IMR-90 (cell line): ENCODE data around the gene STMN3. TPM values are rescaled to one million over a fixed set of nuclear protein-coding genes. Genes with fewer than 3 reads are reported as not detected.

Source experiments
- ATAC-seq: fragments of 200-7000 bp; cut with Tn5 transposase; 2 replicates; pipeline ENCODE4 v1.9.1; 2020; ENCODE audit warnings: low read depth, mild to moderate bottlenecking, moderate library complexity
- BruUV-seq: library from RNA; stranded (reverse); fragments of 400-500 nt; replicated peaks from 2 replicates; lab custom pipeline; 2021; lab: Mats Ljungman, UMichigan
- CTCF ChIA-PET: fragments of 300-600 bp; formaldehyde crosslinking; extraction: SDS; loops from one replicate; lab custom pipeline; 2021; ENCODE audit warnings: antibody characterized with exemption; lab: Yijun Ruan, JAX
- POLR2A ChIA-PET: fragments of 300-600 bp; sonication (Branson Sonifier 250); formaldehyde crosslinking; loops from one replicate; lab custom pipeline; 2022; ENCODE audit warnings: antibody characterized with exemption; ENCODE audit not compliant: unreplicated experiment; lab: Charles Lee
- DNase-seq: peaks from one replicate; pipeline ENCODE4 v3.0.0; 2013
- H2AFZ ChIP-seq: replicated peaks from 2 replicates; pipeline ENCODE3; 2013; ENCODE audit warnings: low read length, mild to moderate bottlenecking; ENCODE audit not compliant: poor library complexity
- H2AK5ac ChIP-seq: 2 replicates; pipeline ENCODE4 v1.6.1; 2013; ENCODE audit warnings: low read depth, low read length, inconsistent platforms
- H2AK9ac ChIP-seq: replicated peaks from 2 replicates; pipeline ENCODE3; 2013; ENCODE audit warnings: mild to moderate bottlenecking, low read depth, low read length, moderate library complexity; ENCODE audit not compliant: poor library complexity
- H2BK120ac ChIP-seq: 2 replicates; pipeline ENCODE4 v1.6.1; 2013; ENCODE audit warnings: low read depth, low read length, inconsistent platforms
- H2BK15ac ChIP-seq: 3 replicates; pipeline ENCODE4 v1.6.1; 2013; ENCODE audit warnings: low read depth, low read length, inconsistent platforms
- H2BK20ac ChIP-seq: 2 replicates; pipeline ENCODE4 v1.6.1; 2013; ENCODE audit warnings: low read depth, mild to moderate bottlenecking, inconsistent platforms, low read length, moderate library complexity
- H2BK5ac ChIP-seq: 2 replicates; pipeline ENCODE4 v1.6.1; 2013; ENCODE audit warnings: mild to moderate bottlenecking, low read depth, low read length, inconsistent platforms; ENCODE audit not compliant: poor library complexity, severe bottlenecking
- H3K14ac ChIP-seq: replicated peaks from 2 replicates; pipeline ENCODE4 v1.6.1; 2013; ENCODE audit warnings: low read depth, low read length, inconsistent platforms
- H3K18ac ChIP-seq: 2 replicates; pipeline ENCODE4 v1.6.1; 2013; ENCODE audit warnings: low read depth, low read length, control low read depth
- H3K23ac ChIP-seq: 2 replicates; pipeline ENCODE4 v1.6.1; 2013; ENCODE audit warnings: low read depth, low read length, inconsistent platforms
- H3K27ac ChIP-seq: 2 replicates; pipeline ENCODE4 v1.5.1; 2013; ENCODE audit warnings: mild to moderate bottlenecking, control low read depth, low read length; ENCODE audit not compliant: insufficient read depth
- H3K27me3 ChIP-seq: 2 replicates; pipeline ENCODE4 v1.6.1; 2013; ENCODE audit warnings: low read length; ENCODE audit not compliant: control insufficient read depth, insufficient read depth
- H3K36me3 ChIP-seq: 2 replicates; pipeline ENCODE4 v1.6.1; 2013; ENCODE audit warnings: low read length, mixed read lengths; ENCODE audit not compliant: control insufficient read depth, insufficient read depth
- H3K4ac ChIP-seq: 2 replicates; pipeline ENCODE4 v1.6.1; 2013; ENCODE audit warnings: low read depth, low read length, inconsistent platforms
- H3K4me1 ChIP-seq: 2 replicates; pipeline ENCODE4 v1.6.1; 2013; ENCODE audit warnings: low read length, mixed read lengths; ENCODE audit not compliant: control insufficient read depth, insufficient read depth
- H3K4me2 ChIP-seq: 2 replicates; pipeline ENCODE4 v1.6.1; 2013; ENCODE audit warnings: low read depth, mild to moderate bottlenecking, control low read depth, low read length, moderate library complexity
- H3K4me3 ChIP-seq: 2 replicates; pipeline ENCODE4 v1.5.1; 2013; ENCODE audit warnings: low read depth, mild to moderate bottlenecking, control low read depth, low read length, moderate library complexity; ENCODE audit not compliant: insufficient read depth
- H3K56ac ChIP-seq: 2 replicates; pipeline ENCODE4 v1.6.1; 2013; ENCODE audit warnings: low read length, inconsistent platforms; ENCODE audit not compliant: insufficient read depth; ENCODE audit errors: extremely low read depth
- H3K79me1 ChIP-seq, 2 experiments: 2 replicates each; pipeline ENCODE4 v1.6.1; 2013; ENCODE audit warnings: low read length in 2 of 2, inconsistent platforms in 1 of 2, low read depth in 1 of 2
- H3K9ac ChIP-seq: 2 replicates; pipeline ENCODE4 v1.6.1; 2013; ENCODE audit warnings: low read depth, low read length, control low read depth
- H3K9me1 ChIP-seq: 2 replicates; pipeline ENCODE4 v1.6.1; 2013; ENCODE audit warnings: low read length, inconsistent platforms; ENCODE audit not compliant: insufficient read depth
- H3K9me3 ChIP-seq: 2 replicates; pipeline ENCODE4 v1.6.1; 2013; ENCODE audit warnings: low read length; ENCODE audit not compliant: control insufficient read depth, insufficient read depth
- H4K20me1 ChIP-seq: 2 replicates; pipeline ENCODE4 v1.6.1; 2013; ENCODE audit warnings: low read length, inconsistent platforms; ENCODE audit not compliant: insufficient read depth
- H4K5ac ChIP-seq: 2 replicates; pipeline ENCODE4 v1.6.1; 2013; ENCODE audit warnings: mild to moderate bottlenecking, low read depth, low read length, control low read depth
- H4K8ac ChIP-seq, 2 experiments: 2 replicates each; pipeline ENCODE4 v1.6.1; 2013; ENCODE audit warnings: low read depth in 2 of 2, low read length in 2 of 2, control low read depth in 1 of 2, inconsistent platforms in 1 of 2
- H4K91ac ChIP-seq: 2 replicates; pipeline ENCODE4 v1.6.1; 2013; ENCODE audit warnings: low read depth, low read length, inconsistent platforms; ENCODE audit not compliant: insufficient read depth
- BHLHE40 ChIP-seq: fragments of 150-350 bp; IDR thresholded peaks from 2 replicates; pipeline ENCODE4 v1.6.1; 2016; ENCODE audit warnings: mild to moderate bottlenecking, low read depth, low read length
- CEBPB ChIP-seq: IDR thresholded peaks from 2 replicates; pipeline ENCODE4 v1.6.1; 2012; ENCODE audit warnings: low read depth, low read length, improper control_type of control experiment
- CHD1 ChIP-seq: IDR thresholded peaks from 2 replicates; pipeline ENCODE4 v1.6.1; 2012; ENCODE audit warnings: low read depth, low read length, improper control_type of control experiment
- CTCF ChIP-seq: conservative IDR thresholded peaks from 2 replicates; pipeline ENCODE4 v1.5.1; 2012; ENCODE audit warnings: mild to moderate bottlenecking, low read depth, low read length, improper control_type of control experiment
- ELK1 ChIP-seq: fragments of 150-350 bp; IDR thresholded peaks from 2 replicates; pipeline ENCODE4 v1.6.1; 2016; ENCODE audit warnings: low read depth, mild to moderate bottlenecking, low read length, moderate library complexity, borderline replicate concordance
- FOS ChIP-seq: fragments of 150-350 bp; IDR thresholded peaks from 2 replicates; pipeline ENCODE4 v1.6.1; 2016; ENCODE audit warnings: low read depth, low read length
- MAFK ChIP-seq: IDR thresholded peaks from 2 replicates; pipeline ENCODE4 v1.6.1; 2012; ENCODE audit warnings: low read depth, low read length, improper control_type of control experiment
- MAZ ChIP-seq: IDR thresholded peaks from 2 replicates; pipeline ENCODE4 v1.6.1; 2012; ENCODE audit warnings: low read depth, mild to moderate bottlenecking, low read length, improper control_type of control experiment, moderate library complexity, borderline replicate concordance
- NFE2L2 ChIP-seq: fragments of 150-350 bp; IDR thresholded peaks from 2 replicates; pipeline ENCODE4 v1.6.1; 2016; ENCODE audit warnings: low read depth, mild to moderate bottlenecking, low read length
- POLR2A ChIP-seq: IDR thresholded peaks from 2 replicates; pipeline ENCODE4 v1.6.1; 2012; ENCODE audit warnings: mild to moderate bottlenecking, low read depth, low read length
- RAD21 ChIP-seq: IDR thresholded peaks from 2 replicates; pipeline ENCODE4 v1.6.1; 2012; ENCODE audit warnings: low read length, improper control_type of control experiment
- RCOR1 ChIP-seq: IDR thresholded peaks from 2 replicates; pipeline ENCODE4 v1.6.1; 2012; ENCODE audit warnings: mild to moderate bottlenecking, low read length, improper control_type of control experiment; ENCODE audit not compliant: insufficient replicate concordance
- RFX5 ChIP-seq: IDR thresholded peaks from 2 replicates; pipeline ENCODE4 v1.8.0; 2012; ENCODE audit warnings: low read depth, mild to moderate bottlenecking, low read length, moderate library complexity
- SMC3 ChIP-seq: fragments of 150-350 bp; IDR thresholded peaks from 2 replicates; pipeline ENCODE4 v1.6.1; 2016; ENCODE audit warnings: low read depth, mild to moderate bottlenecking, antibody characterized with exemption, low read length, moderate library complexity
- USF2 ChIP-seq: fragments of 150-350 bp; IDR thresholded peaks from 2 replicates; pipeline ENCODE4 v1.6.1; 2017; ENCODE audit warnings: mild to moderate bottlenecking, antibody characterized with exemption, low read length, low read depth
- WGBS, 2 experiments: methylation state at CpG; one replicate each; pipeline versions ENCODE4 v1.1.5 to v1.1.7; 2013; ENCODE audit warnings: missing lambda C conversion rate in 2 of 2; ENCODE audit not compliant: insufficient read length in 1 of 2; ENCODE audit errors: extremely low coverage in 2 of 2; 5-methylcytosine and 5-hydroxymethylcytosine counted together
- dilution Hi-C: fragments of 300-500 bp; cut with HindIII; formaldehyde crosslinking; loops from one replicate; pipeline ENCODE4 v1.14.3; 2018; ENCODE audit warnings: low sequenced_read_pairs; ENCODE audit not compliant: unreplicated experiment
- in situ Hi-C: fragments of 300-500 bp; cut with MboI; formaldehyde crosslinking; loops from 3 replicates; pipeline ENCODE4 v1.14.3; 2019; ENCODE audit warnings: low sequenced_read_pairs, inconsistent platforms, mixed read lengths
- intact Hi-C: fragments of 100-400 bp; cut with micrococcal nuclease; formaldehyde crosslinking; loops from 2 replicates; pipeline ENCODE4 v1.10.0; 2022
- polyA plus RNA-seq, 3 experiments: library from polyadenylated mRNA; depleted of rRNA; stranded (reverse); fragments of >200 nt; gene quantifications; 2 replicates each; pipeline ENCODE4 v1.2.3, GENCODE V29; 2012; ENCODE audit warnings: low replicate concordance in 1 of 3
- total RNA-seq: library from RNA; depleted of rRNA; stranded (reverse); fragments of >200 nt; gene quantifications from 2 replicates; pipeline ENCODE4 v1.2.3, GENCODE V29; 2012

STMN3 gene
- total and polyA plus RNA-seq, 2 of the 4 experiments (the other 2 are of a cell fraction), result 20.3 to 62.3 TPM

- in situ Hi-C loops (no loop called here), dilution Hi-C loops (no loop called here), intact Hi-C loops (no loop called here)
- no peak for DNase-seq
- peaks cover 43% of the 10 kb centered on the region for H3K36me3 ChIP-seq
- no peaks in the 10 kb centered on the region for H3K4me1 ChIP-seq
- WGBS, 2 experiments, result 95% methylated on average over 18 of the region's 27 CpGs; no CpG with 5 or more reads in 1 of the 2 experiments
- peaks cover 4% of the 10 kb centered on the region; the same call in 1 of the 2 replicates for H4K20me1 ChIP-seq
- H2BK5ac ChIP-seq, result no peak overlapping the region
- CTCF ChIA-PET, result no interaction called here
- H3K14ac ChIP-seq, result no peak overlapping the region
- no peak overlapping the region for H3K9ac ChIP-seq
- no peak overlapping the region for H2BK20ac ChIP-seq
- no peak overlapping the region for H2AFZ ChIP-seq
- no peak overlapping the region for H4K91ac ChIP-seq
- 0 out of 2 replicates have a peak, but pooled peaks cover under 1% of the 10 kb centered on the region for H3K9me1 ChIP-seq
- ATAC-seq, result no peak
- H3K79me1 ChIP-seq, result peaks cover 10 to 26% of the 10 kb centered on the region in 2 experiments; a peak in 3 of 4 replicates
- H2BK120ac ChIP-seq, result no peak overlapping the region
- H2AK9ac ChIP-seq, result no peak overlapping the region
- H4K5ac ChIP-seq, result no peak overlapping the region
- H3K27ac ChIP-seq, result no peak overlapping the region
- H3K4me3 ChIP-seq, result no peak overlapping the region
- no peak overlapping the region for H3K18ac ChIP-seq
- H3K9me3 ChIP-seq, result no peaks in the 10 kb centered on the region
- BruUV-seq, result no TSS peak
- no peak overlapping the region for H3K4ac ChIP-seq
- H2BK15ac ChIP-seq, result no peak overlapping the region
- POLR2A ChIA-PET, result no interaction called here
- H2AK5ac ChIP-seq, result no peak overlapping the region
- H3K4me2 ChIP-seq, result no peak overlapping the region
- no peak overlapping the region for H4K8ac ChIP-seq
- no peak for TF ChIP-seq MAFK
- no peak for TF ChIP-seq CHD1
- no peak for TF ChIP-seq ELK1
- TF ChIP-seq CTCF, result no peak
- TF ChIP-seq CEBPB, result no peak
- no peak for TF ChIP-seq BHLHE40
- TF ChIP-seq FOS, result no peak
- TF ChIP-seq MAZ, result no peak
- no peak for TF ChIP-seq NFE2L2
- TF ChIP-seq USF2, result no peak
- TF ChIP-seq POLR2A, result no peak
- no peak for TF ChIP-seq RCOR1
- no peak for TF ChIP-seq SMC3
- TF ChIP-seq RFX5, result no peak
- no peak for TF ChIP-seq RAD21
- no peak overlapping the region for H3K56ac ChIP-seq
- H3K27me3 ChIP-seq, result no peaks in the 10 kb centered on the region
- H3K23ac ChIP-seq, result no peak overlapping the region
These were observed 53.7 kb downstream of the STMN3 start for GRCh38 chr20:63599396-63600050.
